Activated CD8-positive, alpha-beta memory T cell treated with anti-CD3 and anti-CD28 coated beads for 4 hours (primary cell): Measurements from ENCODE around the gene SORCS2.

Source experiments
- DNase-seq, 2 donors: peaks; one replicate each; pipeline ENCODE4 v3.0.0-alpha.2; 2020; ENCODE audit warnings: low read depth in 2 of 2

The SORCS2 gene

DNA sequence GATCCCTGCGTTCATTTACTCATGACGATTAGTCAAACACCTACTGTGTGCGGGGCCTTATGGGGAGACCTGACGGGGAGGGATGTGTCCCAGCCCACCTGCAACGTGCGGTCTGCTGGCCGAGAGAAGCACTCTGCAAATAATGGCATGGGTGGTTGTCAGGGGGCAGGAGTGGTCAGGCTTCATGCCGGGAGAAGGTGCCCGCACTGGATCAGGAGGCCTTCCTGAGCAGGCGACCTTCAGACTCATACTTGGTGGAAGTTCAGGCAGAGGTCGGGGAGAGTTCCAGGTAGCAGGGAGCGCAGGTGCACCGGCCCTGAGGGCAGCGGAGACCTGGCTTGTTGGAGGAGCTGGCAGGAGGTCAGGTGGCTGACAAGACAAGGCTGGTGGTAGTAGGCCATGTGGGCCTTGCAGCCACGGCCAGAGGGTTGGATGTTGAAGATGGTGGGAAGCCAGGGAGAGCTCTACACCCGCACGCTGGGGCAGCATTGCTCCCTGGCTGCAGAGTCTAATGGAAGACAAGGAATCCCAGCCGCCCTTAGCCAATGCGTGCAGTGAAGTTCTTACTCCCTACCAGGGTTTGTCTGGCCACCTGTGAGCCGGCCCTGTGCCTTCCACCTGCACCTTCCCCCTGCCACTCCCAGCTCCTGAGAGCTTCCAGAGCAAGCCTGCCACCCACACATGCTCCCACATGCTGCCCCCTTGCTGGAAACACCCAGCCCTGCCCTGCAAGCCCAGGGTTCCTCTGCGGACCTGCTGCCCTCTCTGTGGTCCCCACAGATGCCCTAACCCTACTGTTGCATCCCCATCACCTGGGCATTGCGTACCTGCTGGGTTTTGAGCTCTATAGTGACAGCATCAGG lies 145.1 kb downstream of the SORCS2 start:
- no peak for DNase-seq

DNA sequence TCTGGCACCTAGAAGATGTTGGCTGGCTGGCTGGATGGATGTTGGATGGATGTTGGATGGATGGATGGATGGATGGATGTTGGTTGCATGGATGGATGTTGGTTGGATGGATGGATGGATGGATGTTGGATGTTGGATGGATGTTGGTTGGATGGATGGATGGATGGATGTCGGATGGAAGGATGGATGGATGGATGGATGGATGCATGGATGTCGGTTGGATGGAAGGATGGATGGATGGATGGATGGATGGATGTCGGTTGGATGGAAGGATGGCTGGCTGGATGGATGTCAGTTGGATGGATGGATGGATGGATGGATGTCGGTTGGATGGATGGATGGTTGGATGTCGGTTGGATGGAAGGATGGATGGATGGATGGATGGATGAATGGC lies 145.7 kb downstream of the SORCS2 start:
- no peak for DNase-seq

DNA sequence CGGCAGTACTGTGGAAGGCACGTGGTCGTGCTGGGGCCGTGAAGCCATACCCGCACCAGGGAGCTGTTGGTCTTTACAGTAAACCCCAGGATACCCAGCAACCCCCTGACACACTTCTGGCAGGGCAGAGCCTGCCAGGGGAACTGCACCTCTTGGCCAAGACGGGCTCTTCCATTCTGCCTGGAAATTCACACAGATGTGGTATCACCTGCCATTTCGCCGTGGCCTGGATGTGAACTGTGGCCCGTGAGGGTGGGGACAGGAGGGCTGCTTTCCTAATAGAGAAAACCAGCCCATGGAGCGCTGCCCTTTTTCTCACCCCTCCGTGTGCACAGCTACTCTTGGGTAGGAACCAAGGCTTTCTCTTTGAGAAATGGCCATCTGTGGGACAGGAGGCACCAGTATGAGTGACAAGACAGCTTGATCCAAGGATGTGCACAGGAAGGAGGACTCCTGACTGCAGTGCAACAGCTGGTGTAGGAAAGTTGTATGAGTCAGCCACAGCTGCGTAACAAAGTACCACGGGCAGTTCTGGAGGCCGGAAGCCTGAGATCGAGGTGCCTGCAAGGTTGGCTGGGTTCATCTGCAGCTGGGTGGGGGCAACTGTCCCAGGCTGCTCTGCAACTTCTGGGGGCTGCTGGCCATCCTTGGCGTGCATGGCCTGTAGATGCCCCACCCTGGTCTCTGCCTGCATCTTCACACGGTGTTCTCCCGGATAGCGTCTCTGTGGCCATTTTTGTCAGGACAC lies 146.7 kb downstream of the SORCS2 start:
- DNase-seq: no peak

DNA sequence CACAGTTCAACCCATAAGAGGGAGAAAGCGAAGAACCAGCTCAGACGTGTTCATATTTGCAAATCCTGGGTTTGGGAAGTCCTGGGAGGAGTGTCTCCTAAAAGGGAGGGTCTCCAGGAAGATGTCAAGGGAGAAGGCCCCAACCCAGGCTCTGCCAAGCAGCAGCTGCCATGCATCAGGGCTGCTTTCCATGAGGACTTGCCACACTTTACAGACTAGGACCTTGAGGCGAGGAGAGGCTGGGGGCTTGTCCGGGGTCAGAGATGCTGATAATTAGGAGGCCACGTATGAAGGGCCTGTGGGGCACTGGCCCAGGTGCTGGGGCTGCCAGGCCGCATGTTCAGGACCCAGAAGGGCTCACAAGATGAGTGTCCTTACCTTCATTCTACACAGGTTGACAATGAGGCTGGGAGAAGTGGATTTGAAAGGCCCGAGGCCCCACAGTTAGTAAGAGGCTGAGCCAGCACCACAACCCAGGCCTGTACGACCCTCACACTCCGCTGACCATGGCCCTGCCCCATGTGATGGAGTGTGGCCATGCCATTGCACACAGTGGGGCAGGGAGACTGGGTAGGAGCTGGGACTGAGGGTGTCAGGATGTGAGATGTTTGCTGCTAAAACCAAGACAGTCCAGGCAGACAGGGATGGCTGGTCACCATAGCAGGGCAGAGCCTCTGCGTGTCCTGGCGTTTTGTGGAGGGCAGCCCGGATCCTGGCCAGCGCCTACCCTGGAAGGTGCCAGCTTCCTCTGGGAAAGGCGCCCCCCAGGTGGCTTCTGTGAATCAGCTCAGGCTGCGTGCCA lies 147.6 kb downstream of the SORCS2 start:
- DNase-seq: no peak

DNA sequence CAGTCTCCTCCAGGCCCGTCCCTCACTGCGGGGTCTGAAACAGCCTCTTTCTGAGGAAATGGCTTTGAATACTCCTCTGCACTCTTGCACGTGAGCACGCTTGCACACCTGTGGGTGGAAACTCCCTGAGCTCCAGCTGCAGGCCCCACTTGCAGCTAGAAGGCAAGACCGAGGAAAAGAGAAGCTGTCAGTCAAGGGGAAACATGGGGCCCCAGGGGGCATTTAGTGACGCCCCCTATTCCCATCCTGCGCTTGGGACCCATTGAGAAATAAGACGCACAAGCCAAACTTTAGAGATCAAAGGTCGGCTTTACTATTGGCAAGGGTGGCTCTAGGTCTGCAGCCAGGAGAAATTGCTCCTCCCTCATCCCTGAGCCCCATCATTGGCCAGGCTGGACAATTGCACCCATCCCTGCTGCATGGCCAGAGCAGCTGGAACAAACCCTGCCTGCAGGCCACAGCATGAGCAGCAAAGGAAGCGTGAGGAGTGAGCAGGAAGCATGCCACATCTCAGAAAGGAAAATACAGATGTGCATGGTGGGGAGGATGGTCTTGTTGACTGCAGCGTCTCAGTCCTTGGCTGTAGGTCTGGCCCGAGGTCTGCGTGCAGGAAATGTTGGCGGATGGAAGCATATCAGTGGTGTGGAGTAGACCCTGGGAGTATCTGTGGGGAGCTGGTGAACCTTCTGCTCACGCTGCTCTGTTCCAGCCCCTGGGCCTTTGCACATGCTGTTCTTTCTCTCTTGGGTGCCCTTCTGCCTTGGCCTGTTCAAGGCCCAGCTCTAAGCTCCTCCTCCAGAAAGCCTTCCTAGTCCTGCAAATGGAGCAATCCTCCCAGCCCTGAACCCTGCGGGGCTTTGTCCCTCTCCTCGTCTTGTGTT lies 148.5 kb downstream of the SORCS2 start:
- DNase-seq: no peak

DNA sequence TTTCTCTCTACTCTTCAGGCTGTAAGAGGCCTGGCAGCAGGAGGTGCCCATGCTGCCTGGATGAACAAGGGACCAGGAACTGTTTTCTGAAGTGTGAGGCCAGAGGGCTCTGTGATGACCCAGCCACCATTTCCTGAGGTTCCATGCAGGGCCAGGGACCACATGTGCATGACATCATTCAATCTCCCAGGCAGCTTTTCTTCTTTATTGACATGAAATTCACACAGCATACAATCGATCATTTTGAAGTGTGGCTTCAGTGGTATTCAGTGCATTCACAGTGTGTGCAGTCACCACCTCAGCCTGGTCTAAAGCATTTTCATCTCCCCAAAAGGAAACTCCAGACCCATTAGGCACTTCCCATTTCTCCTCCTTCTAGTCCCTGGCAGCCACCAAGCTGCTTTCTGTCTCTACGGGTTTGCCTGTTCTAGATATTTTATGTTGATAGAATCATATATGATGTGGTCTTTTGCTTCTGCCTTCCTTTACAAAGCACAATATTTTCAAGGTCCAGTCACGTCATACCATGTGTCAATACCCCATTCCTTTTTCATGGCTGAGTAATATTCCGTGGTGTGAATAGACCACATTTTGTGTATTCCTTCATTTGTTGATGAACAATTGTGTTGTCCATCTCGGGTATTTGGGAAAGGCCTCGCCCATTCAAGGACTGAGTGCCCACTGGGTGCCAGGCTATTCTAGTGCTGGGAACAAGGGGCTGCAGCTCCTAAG lies 149.3 kb downstream of the SORCS2 start:
- no peak for DNase-seq

DNA sequence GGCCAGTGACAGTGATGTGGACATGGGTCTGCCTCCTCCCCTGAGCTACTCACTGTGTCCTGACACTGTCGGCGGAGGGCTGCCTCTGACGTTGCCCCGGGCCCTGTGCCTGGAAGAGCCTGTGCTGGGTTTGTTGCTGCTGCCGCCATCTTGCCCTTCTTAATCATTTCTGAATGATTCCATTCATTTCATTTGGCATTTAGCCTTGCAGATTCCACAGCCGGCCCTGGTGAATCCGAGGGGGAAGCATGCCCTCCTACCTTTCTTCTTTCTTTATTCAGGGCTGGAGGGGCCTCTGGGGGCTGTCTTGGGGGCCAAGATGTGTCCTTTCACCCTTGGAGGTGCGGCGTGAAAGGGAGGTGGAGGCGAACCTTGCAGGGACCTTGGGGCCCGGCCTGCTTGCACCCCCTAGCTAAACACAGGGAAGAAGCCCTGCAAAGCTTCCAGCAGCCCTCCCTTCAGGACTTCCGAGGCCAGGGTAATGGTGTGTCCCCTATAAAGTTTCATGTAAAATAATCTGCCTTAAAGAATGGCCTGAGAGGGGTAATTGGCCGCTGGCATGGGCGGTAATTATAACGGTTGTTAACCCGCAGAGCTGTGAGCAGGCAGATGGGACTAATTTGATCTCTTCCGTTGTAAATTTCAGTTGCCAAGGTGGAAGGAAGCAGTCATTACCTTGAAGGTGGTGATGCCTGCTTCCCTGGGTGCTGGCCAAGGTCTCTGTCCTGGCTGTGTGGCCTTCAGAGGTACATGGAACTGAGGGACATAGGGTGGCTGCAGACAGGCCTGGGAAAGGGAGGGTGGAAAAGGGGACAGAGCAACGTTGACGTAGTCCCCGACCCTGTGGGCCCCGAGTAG lies 150.1 kb downstream of the SORCS2 start:
- no peak for DNase-seq

DNA sequence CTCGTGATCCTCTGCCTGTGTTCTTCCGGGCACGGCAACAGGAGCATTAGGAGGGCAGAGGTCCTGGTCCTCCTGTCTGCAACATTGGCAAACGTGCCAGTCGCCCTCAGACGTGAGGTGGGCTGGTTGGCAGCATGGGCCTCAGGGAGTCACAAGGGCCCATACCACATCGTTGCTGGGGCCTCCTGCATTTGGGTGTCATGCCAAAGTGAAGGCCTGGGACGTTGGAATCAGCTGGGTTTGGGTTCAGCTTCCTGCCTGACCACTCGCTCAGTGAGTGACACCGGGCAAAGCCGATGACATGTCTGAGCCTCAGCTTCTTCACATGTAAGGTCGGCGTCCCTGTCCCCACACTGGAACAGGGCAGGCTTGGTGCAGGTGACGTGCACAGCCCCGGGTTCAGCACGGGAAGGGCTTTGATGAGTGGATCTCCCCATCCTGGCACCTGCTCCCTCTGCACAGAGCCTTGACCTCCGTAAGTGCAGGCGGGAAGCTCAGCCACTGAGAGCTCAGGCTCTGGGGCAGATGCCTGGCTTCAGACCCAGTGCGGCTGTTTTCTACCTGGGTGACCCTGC lies 150.8 kb downstream of the SORCS2 start:
- no peak for DNase-seq

DNA sequence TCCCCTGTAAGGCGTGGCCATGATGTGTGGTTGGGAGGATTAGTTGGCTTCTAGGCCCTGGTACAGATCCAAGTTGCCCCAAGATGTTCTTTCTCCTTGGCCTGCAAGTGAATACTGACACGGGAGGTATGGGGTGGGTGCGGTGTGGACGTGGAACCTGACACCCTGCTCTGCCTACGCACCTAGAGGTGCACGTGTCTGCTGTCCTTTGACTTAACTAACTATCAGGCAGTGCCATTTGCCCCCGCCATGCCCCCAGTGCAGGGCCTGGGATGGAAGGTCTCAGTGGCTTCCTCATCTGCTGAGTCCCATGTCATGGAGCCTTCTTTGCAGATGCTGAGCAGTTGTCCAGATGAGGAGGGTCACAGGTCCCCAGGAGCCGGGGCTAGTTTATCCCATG lies 151.6 kb downstream of the SORCS2 start:
- DNase-seq: no peak

DNA sequence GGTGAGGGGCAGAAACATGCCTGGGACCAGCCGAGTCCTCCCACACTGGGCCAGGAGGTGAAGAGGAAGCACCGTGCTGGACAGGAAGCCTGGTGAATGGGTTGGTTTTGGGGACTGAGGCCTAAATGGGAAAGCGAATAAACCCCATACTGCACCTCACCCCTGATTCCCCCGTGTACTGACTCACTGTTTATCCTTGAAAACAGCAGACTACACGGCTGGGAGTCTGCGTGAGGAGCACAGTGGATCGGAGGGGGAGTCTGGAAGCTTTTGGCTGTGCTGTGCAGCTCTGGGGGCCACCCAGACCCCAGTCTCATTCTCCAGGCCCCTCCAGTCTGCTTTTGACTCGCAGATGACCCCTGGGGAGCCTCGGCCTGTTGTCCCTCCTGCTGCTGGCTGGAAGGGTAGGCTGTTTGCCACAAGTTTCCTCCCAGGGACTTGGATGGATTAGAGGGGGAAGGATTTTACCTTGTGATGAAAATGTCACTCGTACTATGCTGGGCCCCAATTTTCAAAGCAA lies 152.4 kb downstream of the SORCS2 start:
- no peak for DNase-seq

DNA sequence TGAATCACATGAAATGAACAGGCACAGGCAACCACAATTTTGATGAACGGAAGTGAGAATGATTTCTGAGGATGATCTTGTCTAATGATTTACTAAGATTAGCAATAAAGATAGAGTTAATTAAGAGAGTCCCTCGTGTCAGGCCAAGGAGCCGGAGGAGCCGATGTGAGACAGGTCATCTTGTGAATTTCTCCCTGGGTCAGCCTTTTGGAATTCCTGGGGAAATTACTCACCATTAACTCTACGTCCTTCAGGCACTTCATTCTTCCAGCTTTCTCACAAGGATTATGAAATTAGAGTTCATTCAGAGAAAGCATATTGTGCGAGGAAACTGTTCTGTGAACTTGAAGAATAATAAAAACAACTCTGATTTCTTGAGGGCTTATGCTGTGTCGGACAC lies 155.6 kb downstream of the SORCS2 start:
- no peak for DNase-seq

DNA sequence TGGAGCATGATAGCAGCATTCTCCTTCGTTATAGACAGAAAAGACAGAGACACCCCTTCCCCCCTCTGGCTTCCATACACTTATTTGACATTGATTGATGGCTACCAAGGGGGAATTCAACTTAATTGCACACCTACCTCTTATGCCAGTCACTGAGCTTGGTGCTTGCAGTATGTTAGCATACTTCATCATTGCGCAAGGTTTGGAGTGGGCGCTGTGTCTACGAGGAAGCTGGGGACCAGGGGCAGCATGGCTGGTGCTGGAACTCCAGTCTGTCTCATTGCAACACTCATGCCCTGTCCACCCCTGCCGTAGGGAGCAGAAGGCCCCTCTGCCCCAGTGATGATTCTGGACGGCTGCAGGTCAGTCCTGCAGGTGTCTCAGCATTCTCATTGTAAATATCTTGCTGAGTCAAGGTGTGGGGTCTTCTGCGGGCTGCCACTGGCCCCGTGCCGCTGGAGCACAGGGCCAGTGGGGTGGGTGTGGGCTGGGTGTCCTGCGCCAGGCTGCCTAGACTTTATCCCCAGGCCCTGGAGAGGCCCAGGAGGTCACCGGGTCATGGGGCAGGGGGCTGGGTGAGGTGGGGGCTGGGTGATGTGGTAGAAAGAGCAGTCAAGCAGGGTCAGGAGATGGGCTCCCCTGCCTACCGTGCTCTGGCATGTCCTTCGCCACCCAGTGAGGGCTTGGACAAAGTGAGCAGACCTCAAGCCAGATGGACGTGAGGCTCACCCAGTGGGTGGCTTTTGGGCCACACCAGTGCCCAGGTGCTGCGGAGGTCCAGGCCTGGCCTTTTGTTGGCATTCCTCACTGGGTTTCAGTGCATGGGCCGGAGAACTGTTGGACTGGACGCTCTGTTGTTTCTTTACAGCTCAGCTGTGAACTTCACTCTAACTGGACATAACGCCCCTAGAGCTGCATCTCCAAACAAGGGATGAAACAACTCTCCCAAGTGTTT lies 156.9 kb downstream of the SORCS2 start:
- no peak for DNase-seq

DNA sequence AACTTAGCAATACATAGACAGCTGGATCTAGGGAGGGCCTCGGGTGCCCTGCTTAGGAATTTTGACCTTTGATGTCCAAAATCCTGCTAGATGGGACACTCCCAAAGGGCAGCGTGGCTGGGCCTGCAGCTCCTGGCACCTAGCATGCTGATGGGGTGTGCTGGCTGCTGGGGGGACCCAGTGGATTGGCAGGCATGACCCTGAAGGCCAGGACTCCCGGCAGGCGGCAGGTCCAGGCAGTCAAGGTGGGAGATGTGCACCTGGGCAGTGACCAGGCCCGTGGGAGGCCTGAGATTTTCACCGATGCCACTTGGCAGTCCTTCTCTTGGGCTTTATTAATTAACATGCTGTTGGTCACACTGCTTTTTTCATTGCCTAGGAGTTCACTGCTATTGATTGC lies 158.1 kb downstream of the SORCS2 start:
- no peak for DNase-seq

DNA sequence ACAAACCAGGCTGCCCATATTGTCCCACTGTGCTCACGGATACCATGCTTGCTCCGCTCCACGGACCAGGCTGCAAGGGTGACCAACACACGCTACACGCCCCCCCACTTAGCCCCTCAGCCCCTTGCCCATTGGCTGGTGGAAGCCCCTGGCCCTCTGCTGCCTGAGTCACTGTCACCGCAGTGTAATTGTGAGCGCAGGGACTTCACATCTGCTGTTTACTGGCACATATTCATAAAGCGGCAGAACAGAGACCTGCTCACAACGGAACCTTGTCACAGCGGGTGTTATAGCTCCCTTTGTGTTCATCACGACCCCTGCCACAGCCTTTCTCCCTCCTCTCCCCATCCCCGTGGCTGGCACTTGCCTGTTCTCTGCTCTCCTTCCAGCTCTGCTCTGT lies 158.7 kb downstream of the SORCS2 start:
- no peak for DNase-seq

DNA sequence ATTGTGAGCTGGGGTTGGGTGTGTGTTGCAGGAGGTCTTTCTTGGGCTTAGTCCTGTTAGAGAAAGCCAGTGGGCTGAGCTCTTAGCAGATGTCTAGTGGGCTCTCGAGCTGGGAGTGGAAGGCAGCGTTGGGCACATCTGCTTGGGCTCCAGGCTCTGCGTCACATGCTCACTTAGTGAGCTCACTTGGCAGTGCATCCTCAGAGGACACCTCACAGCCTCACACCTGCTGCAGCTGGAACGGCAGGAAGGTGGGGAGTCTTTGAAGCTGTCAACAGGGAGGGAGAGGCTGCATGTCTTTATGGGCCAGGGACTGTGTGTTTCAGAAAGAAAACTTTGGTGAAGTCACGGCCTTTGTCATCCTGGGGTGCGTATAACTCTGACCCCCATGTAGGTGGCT lies 160.1 kb downstream of the SORCS2 start:
- DNase-seq: no peak

DNA sequence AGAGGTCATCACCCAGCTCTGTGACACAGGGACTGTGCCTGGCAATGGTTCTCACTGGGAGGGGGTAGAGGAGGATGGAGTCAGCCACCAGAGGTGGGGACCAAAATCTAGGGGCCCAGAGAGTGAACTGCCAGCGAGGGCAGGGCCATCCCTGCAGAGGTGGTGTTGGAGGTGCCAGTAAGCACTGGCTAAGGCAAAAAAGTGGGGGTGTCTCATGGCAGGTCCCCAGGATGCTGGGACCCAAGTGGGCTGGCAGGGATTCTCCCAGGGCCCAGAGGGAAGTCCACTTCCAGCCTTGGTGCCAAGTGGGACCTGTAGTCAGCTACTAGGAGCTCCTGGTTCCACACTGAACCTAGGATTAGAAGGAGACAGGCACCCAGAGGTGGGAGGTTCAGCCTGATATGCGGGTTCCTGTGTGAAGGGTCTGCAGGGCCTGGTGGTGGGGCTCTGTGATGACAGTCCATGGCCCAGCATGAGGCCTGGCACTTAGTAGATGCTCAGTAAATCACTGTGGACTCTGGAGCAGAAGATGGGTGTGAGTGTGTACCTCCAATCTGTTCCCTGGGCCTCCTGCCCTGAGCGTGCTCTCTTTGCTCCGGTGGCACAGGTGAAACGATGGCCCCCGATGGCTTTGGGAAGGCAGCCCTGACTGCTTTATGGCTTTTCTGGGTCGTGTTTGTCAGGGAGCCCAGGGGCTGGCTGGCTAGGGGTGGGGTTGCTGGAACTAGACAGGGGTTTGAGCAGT lies 160.9 kb downstream of the SORCS2 start:
- DNase-seq: no peak
